ENCODE data around the gene UNKL.

The UNKL gene

GRCh38 chr16:1401061-1401757 is 13.3 kb downstream of the UNKL start:
- DNase-seq (ENCODE audit: low read depth): no peak

GRCh38 chr16:1398826-1399581 is 15.5 kb downstream of the UNKL start:
- DNase-seq (ENCODE audit: low read depth): no peak

DNA sequence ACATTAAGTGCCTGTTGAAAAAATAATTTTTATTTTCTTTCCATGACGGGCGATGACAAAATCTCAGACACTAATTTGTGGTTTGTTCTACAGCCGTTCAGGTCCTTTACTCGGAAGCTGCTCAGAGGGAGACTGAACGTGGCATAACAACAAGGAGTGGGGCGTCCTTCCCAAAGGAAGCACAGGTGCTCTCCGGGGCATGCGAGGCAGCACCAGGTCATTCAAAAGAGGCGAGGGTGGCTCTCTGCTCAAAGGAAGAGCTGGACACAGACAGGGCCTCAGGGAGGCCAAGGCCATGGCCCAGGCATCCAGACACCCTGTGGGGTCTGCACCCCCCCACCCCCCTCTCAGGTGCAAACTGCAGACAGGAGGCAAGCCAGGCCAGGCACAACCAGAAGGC is 16.2 kb downstream of the UNKL start:
- no peak for DNase-seq (ENCODE audit: low read depth)

DNA sequence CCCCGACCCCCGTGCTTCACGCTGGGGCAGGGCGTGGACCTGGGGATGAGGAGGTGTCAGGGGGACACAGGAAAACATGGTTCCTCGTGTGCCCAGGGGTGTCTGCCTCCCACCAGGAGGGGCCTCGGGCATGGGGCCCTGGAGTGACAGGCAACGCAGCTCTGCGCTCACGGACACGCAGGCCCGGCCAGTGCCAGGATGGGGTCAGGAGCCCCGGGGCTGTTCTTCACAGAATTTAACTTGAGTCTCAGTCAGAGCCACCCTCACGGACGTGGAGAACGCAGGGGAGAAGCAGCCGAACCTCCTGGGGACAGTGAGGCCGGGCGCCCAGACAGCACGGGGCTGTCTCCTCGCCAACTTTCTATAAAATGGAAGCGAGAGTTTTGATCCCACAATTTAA is 16.7 kb downstream of the UNKL start:
- no peak for DNase-seq (ENCODE audit: low read depth)

GRCh38 chr16:1395444-1396031 is 19.0 kb downstream of the UNKL start:
- DNase-seq (ENCODE audit: low read depth): no peak

- DNase-seq (ENCODE audit: low read depth): no peak
Measured at GRCh38 chr16:1394367-1394951, 20.0 kb downstream of the UNKL start.

DNA sequence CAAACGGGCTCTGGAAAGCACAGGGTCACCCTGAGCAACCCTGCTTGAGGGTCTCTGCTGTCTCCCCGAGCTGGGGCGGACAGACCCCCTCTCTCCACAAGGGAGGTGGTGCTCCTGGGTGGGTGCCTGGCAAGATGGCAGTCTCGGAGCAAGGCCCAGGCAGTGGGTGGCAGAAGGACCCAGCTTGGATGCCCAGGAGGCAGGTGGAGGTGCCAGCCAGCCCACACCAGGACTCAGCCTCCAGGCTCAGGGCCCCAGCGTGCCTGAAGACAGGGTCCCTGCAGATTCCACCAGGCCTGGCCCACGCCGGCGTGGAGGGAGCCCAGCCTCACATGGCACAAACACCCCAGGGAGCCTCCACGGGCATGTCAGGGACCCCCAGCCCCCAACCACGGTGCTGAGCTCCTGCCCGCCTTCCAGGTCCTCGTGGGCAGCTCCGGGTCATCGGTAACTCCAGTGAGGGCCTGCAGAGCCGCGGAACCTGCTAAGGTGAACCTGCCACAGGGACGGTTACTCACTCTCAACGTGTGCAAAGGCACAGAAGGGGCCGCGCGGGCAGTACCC is 20.8 kb downstream of the UNKL start:
- DNase-seq (ENCODE audit: low read depth): no peak

DNA sequence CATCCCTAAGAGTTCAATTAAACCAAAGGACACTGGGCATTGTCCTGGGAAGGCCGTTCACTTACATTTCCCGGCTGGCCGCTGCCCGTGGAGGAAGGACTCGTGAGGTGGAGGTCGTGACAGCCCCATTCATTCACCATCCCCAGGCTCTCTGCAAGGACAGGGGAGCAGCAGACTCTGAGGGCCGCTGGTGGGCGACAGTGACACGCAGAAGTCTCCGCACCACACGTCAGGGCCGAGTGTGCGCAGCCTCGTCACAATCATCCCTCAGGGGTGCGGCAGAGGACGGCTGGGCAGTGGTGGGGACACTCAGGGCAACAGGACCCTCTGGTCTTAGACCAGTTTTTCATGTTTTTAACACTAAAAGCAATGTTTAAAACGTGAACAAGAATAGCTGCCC is 21.7 kb downstream of the UNKL start:
- DNase-seq (ENCODE audit: low read depth): no peak

- no peak for DNase-seq (ENCODE audit: low read depth)
Measured at GRCh38 chr16:1390239-1390779, 24.2 kb downstream of the UNKL start.

- DNase-seq (ENCODE audit: low read depth): no peak
Measured at GRCh38 chr16:1389762-1390161, 24.7 kb downstream of the UNKL start.

- DNase-seq (ENCODE audit: low read depth): no peak
Measured at GRCh38 chr16:1387331-1387730, 27.2 kb downstream of the UNKL start.

DNA sequence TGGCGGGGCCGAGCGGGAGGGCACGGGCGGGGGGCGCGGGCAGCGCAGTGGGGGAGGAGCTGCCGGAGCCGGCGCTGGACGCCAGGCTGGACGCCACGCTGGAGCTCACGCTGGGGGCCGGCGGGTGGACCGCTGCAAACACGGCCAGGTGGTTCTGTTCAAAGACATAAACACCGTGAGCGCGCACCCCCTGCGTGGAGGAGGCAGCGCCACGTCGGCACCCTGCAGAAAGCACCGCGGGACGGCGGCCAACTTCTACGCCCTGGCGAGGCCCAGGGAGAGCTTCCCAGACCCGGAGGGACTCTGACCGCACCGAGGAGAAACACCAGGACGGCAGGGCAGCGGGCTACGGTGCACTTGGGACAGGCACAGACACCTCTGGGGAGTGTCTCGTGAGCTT is 29.3 kb downstream of the UNKL start:
- DNase-seq (ENCODE audit: low read depth): no peak

- DNase-seq (ENCODE audit: low read depth): no peak
Measured at GRCh38 chr16:1383556-1383955, 30.9 kb downstream of the UNKL start.

DNA sequence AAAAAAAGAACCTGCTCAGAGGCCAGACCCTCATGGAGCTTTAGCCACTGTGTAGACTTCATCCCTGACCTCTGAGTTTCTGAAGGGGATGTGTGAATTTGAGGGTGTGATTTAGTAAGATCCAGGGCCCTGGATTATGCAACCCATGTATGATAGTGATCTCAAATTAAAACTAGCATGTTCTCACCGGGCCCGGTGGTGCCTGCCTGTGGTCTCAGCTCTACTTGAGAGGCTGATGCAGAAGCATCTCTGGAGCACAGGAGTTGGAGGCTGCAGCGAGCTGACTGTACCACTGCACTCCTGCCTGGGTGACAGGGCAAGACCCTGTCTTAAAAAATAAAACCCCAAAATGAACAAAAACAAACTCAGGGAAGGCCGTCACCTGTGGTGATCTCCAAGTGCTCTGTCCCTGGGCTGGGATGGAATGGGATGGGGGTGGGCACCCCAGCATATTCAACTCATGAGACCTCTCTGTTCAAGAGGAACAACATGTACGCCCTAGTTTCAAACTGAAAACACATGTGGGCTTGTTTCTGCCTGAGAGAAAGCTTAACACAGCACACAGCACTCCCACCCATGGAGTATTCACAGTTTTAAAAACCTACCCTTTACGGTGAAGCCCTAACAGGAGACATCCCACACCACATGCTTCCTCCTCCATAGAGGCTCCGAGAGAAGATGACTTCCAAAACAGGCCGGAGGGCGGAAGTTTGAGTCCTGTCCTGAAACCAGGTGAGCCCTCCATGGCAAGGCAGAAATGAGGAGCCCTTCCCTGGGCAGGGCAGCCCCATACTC is 32.7 kb downstream of the UNKL start:
- no peak for DNase-seq (ENCODE audit: low read depth)

GRCh38 chr16:1380195-1380594 is 34.3 kb downstream of the UNKL start:
- no peak for DNase-seq (ENCODE audit: low read depth)

DNA sequence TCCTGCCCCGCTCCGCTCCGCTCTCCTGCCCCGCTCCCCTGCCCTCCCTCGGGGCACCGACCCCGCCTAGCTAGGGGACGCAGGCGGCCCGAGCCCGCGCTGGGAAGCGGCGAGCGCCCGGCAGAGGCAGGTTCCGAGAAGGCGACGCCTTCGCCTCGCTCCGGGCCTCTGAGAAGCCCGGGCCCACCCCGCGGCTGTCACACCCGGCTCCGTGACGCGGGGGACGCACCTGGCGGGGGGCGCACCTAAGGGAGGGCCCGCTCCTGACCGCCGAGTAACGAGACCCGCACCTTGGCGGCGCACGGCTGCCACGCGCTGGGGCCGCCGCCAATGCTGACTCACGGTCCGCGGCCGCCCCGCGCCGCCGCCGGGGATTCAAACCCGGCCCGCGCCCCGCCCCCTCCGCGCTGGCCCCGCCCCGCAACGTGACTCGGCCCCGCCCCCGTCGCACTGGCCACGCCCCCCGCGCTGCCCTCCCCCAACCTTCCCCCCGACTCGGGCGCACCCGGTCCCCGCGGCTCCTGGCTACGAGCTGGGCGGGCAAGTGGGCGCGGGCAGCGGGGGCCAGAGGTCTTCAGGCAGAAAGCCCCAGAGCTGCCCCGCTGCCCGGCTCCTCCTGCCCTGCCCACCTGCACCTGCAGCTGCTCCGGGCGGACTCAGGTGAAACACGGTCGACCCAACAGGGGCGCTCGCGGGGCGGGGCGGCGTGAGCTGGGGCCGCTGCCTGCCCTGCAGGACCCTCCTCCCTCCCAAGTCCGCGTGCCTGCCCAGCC is 35.0 kb downstream of the UNKL start:
- no peak for DNase-seq (ENCODE audit: low read depth)

DNA sequence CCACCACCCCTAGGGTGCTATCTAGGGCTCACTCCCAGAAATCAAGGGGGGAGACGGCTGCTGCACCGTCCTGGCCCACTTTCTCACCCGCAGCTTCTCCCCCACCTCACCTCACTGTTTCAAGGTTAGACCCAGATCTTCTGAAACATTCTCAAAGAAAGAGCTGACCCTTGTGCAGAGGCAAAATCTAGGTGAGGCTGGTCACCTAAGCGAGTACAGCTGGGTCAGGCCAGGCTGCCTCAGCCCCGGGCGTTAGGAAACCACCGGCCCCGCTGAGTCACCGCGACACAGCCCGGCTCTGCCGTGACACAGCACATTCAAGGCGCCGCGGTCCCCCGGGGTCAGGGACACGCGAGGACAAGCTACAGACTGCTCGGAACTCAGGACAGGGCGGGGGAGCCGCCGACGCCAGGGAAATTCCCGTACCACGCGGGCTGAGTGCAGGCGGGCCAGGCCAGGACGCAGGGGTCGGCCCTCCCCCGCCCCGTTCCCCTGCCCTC is 35.6 kb downstream of the UNKL start:
- DNase-seq (ENCODE audit: low read depth): peak; percentile 20

- DNase-seq (ENCODE audit: low read depth): no peak
Measured at GRCh38 chr16:1378087-1378803, 36.3 kb downstream of the UNKL start.

DNA sequence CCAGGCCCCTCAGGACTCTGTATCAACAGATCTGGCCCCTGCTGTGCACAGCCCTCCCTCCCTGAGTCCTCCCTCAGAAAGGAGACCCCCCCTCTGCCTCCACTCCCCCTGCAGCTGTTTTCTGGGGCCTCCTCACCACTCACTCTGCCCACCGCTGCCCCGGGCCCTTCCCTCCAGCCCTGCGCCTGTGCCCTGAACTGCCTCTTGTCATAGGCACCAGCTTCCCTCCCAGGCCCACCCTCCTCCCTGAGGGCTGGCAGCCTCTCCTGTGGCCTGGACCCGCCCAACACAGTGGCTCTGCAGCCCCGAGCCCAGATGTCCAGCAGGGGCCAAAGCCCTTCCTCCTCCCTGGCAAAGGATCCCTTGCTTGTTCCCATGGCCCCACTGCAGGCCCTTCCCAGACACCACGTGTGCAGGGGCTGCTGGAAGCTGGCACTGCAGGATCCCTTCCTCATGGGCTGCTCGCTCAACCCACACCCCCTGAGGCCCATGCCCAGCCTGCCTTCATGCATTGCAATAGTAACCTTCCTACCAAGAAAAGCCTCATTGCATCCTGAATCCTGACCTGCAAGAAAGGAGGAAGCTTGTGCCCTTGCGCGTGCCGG is 37.0 kb downstream of the UNKL start:
- no peak for DNase-seq (ENCODE audit: low read depth)
